Gastrocnemius medialis (tissue), 4 donors: ENCODE data around the gene NOS1AP. TPM values are rescaled to one million over a fixed set of nuclear protein-coding genes. Genes with fewer than 3 reads are reported as not detected.

ENCODE experiments used
- ATAC-seq, 2 donors: fragments of 150-250 bp; one replicate each; pipeline ENCODE4 v1.9.1; 2016
- DNase-seq, 2 donors: peaks; one replicate each; pipeline ENCODE4 v3.0.0-alpha.2; 2019
- H3K27ac ChIP-seq, 4 donors: fragments of 200-600 bp; sonication (generic); 1 replicate in 1 of 4; 2 replicates in 3 of 4; pipeline ENCODE4 v1.5.1; 2016 to 2018; ENCODE audit warnings: mild to moderate bottlenecking in 2 of 4, moderate library complexity in 1 of 4
- H3K27me3 ChIP-seq, 3 donors: fragments of 200-600 bp; sonication (generic) in 2 of 3; 1 replicate in 1 of 3; 2 replicates in 2 of 3; pipeline versions ENCODE4 v1.5.1 to v1.6.0; 2016 to 2019; ENCODE audit warnings: mild to moderate bottlenecking in 1 of 3, moderate library complexity in 1 of 3
- H3K36me3 ChIP-seq, 2 donors: fragments of 200-600 bp; sonication (generic) in 1 of 2; one replicate each; pipeline ENCODE4 v1.5.1; 2017 to 2018
- H3K4me1 ChIP-seq, 2 donors: fragments of 200-600 bp; sonication (generic) in 1 of 2; one replicate each; pipeline ENCODE4 v1.5.1; 2016 to 2017; ENCODE audit warnings: mild to moderate bottlenecking in 2 of 2
- H3K4me3 ChIP-seq, 4 donors: fragments of 200-600 bp; sonication (generic) in 3 of 4; 1 replicate in 1 of 4; 2 replicates in 3 of 4; pipeline ENCODE4 v1.5.1; 2016 to 2019; ENCODE audit warnings: mild to moderate bottlenecking in 2 of 4
- H3K9me3 ChIP-seq, 3 donors: fragments of 200-600 bp; sonication (generic) in 2 of 3; 1 replicate in 1 of 3; 2 replicates in 2 of 3; pipeline ENCODE4 v1.5.1; 2016 to 2019
- POLR2A ChIP-seq, 2 donors: fragments of 450-650 bp; IDR thresholded peaks; one replicate each; pipeline ENCODE4 v1.6.1; 2017; ENCODE audit warnings: antibody characterized with exemption in 2 of 2, mild to moderate bottlenecking in 2 of 2, moderate library complexity in 2 of 2
- in situ Hi-C, 4 donors: fragments of 200-750 bp; cut with MboI; loops; one replicate each; pipeline versions ENCODE4 v1.15.0 to v1.8.0; 2017; ENCODE audit warnings: low sequenced_read_pairs in 4 of 4
- intact Hi-C: fragments of 100-400 bp; cut with DNase I; formaldehyde crosslinking; loops from one replicate; pipeline ENCODE4 v1.15.1; 2023; ENCODE audit warnings: low total_unique reads
- total RNA-seq, 4 donors: library from RNA; depleted of rRNA; stranded (reverse); fragments of >200 nt; gene quantifications; one replicate each; pipeline versions ENCODE4 v1.1.0 to v1.2.3, GENCODE V29; 2016
- TF ChIP-seq, protein P1 (sequence below), 5 experiments: fragments of 450-650 bp in 3 of 5; fragments of 200-600 bp in 2 of 5; sonication (generic) in 2 of 5; IDR thresholded peaks in 4 of 5; conservative IDR thresholded peaks in 1 of 5; 1 replicate in 4 of 5; 2 replicates in 1 of 5; pipeline ENCODE4 v1.5.1; 2016 to 2019; ENCODE audit warnings: antibody characterized with exemption in 5 of 5, mild to moderate bottlenecking in 3 of 5, moderate library complexity in 3 of 5

NOS1AP gene
- total RNA-seq, 4 donors from 2014 or later: 0.20 to 0.40 (median 0.25) TPM

GRCh38 chr1:162085991-162086390 is 16.5 kb downstream of the NOS1AP start:
- Histone ChIP-seq H3K27me3 (no peaks in the 10 kb centered on the region), H3K36me3 (no peaks in the 10 kb centered on the region), H3K27ac (no peak overlapping the region), H3K4me1 (no peaks in the 10 kb centered on the region), H3K4me3 (no peak overlapping the region), H3K9me3 (no peaks in the 10 kb centered on the region)
- DNase-seq (no peak), ATAC-seq (no peak)
- in situ Hi-C loops (no loop called here), intact Hi-C loops (loop anchor here (1.0 kb wide), 1 partner anchor 31 kb away; no protein-coding TSS in a partner anchor)
- TF ChIP-seq, protein P1, sequence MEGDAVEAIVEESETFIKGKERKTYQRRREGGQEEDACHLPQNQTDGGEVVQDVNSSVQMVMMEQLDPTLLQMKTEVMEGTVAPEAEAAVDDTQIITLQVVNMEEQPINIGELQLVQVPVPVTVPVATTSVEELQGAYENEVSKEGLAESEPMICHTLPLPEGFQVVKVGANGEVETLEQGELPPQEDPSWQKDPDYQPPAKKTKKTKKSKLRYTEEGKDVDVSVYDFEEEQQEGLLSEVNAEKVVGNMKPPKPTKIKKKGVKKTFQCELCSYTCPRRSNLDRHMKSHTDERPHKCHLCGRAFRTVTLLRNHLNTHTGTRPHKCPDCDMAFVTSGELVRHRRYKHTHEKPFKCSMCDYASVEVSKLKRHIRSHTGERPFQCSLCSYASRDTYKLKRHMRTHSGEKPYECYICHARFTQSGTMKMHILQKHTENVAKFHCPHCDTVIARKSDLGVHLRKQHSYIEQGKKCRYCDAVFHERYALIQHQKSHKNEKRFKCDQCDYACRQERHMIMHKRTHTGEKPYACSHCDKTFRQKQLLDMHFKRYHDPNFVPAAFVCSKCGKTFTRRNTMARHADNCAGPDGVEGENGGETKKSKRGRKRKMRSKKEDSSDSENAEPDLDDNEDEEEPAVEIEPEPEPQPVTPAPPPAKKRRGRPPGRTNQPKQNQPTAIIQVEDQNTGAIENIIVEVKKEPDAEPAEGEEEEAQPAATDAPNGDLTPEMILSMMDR (IDR thresholded peaks at IDR 0.05 in 4 of 5, conservative IDR thresholded peaks at IDR 0.05 in 1 of 5): no peak
- TF ChIP-seq POLR2A (IDR thresholded peaks at IDR 0.05): no peak

DNA sequence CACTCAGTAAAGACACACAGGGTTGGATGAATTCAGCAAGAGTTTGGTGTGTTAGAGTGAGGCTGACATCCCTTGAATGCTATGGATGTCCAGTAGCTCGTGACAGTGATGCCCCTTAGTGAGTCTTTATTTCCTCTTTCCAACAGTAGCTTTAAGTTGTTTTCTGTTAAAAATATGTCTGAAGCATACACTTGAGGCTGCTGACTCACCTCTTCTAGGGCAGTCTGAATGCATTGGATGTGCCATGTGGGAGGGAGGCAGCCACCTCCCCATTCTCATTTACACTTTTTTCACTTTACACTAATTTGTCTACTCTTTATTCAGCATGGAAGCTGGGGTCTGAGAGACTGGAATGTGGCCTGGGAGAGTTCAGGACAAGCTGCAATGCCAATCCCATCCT is 17.6 kb downstream of the NOS1AP start:
- Histone ChIP-seq H3K4me1 (no peaks in the 10 kb centered on the region), H3K27ac (no peak overlapping the region), H3K36me3 (no peaks in the 10 kb centered on the region), H3K9me3 (no peaks in the 10 kb centered on the region), H3K27me3 (no peaks in the 10 kb centered on the region), H3K4me3 (no peak overlapping the region)
- ATAC-seq (no peak), DNase-seq (no peak)
- TF ChIP-seq, protein P1 (IDR thresholded peaks at IDR 0.05 in 4 of 5, conservative IDR thresholded peaks at IDR 0.05 in 1 of 5): no peak
- no peak for TF ChIP-seq POLR2A (IDR thresholded peaks at IDR 0.05)
- in situ Hi-C loops (no loop called here), intact Hi-C loops (no loop called here)

DNA sequence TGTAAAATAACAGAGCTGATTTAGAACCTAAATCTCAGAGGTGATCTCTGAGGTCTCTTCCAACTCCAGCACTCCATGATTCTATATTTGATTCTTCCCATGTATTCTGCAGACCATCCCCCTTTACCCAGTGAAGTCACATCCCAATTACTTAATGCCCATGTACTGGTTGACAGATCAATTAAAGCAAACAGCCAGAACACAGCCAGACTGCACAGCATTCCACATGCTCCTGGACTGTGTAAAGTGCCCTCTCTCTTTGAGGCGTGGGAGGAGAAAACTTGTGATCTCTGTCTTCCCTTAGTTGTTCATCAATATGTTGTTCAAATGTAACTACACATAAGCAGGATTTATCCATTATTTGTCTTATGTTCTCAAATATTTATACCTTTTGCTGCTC is 18.1 kb downstream of the NOS1AP start:
- intact Hi-C loops: no loop called here
- in situ Hi-C loops: no loop called here
- H3K36me3 ChIP-seq: no peaks in the 10 kb centered on the region
- no peaks in the 10 kb centered on the region for H3K9me3 ChIP-seq
- no peak for ATAC-seq
- no peak for DNase-seq
- TF ChIP-seq, protein P1 (IDR thresholded peaks at IDR 0.05 in 4 of 5, conservative IDR thresholded peaks at IDR 0.05 in 1 of 5): no peak
- no peak for TF ChIP-seq POLR2A (IDR thresholded peaks at IDR 0.05)
- no peaks in the 10 kb centered on the region for H3K27me3 ChIP-seq
- no peak overlapping the region for H3K27ac ChIP-seq
- no peak overlapping the region for H3K4me3 ChIP-seq
- H3K4me1 ChIP-seq: no peaks in the 10 kb centered on the region

DNA sequence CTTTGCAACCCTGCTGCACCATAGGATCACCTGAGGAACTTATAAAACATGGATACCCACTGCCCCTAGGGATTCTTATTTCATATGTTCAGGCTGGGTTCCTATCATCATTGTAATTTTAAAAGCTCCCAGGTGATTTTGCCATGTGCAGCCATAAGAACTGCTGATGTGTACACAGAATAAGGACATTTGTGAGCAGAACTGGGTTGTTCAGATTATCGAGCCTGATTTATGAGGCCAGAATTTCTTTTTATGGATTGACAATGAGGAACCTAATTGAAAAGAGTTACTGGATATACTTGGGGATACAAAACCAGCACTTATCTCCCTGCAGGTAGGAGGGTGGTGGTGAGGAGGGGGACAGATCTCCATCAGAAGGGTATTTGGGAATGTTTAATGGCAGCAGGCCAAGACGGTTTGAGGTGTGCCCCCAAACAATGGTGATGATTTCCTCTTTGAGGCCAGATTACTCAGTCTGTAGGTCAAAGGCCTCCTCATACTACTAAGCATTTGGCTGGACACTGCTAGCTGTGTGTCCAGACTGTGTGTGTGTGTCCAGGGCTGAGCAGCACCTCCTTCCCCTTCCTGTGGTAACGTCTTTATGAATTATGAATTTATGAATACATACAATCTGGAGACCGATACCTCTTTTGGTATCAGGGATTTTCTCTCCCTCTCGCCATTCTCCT is 18.9 kb downstream of the NOS1AP start:
- H3K36me3 ChIP-seq: no peaks in the 10 kb centered on the region
- DNase-seq (no peak), ATAC-seq (no peak)
- H3K4me1 ChIP-seq: no peaks in the 10 kb centered on the region
- no peaks in the 10 kb centered on the region for H3K27me3 ChIP-seq
- H3K9me3 ChIP-seq: no peaks in the 10 kb centered on the region
- H3K27ac ChIP-seq: no peak overlapping the region
- intact Hi-C loops: no loop called here
- TF ChIP-seq POLR2A (IDR thresholded peaks at IDR 0.05): no peak
- TF ChIP-seq, protein P1 (IDR thresholded peaks at IDR 0.05 in 4 of 5, conservative IDR thresholded peaks at IDR 0.05 in 1 of 5): no peak
- in situ Hi-C loops: no loop called here
- no peak overlapping the region for H3K4me3 ChIP-seq

DNA sequence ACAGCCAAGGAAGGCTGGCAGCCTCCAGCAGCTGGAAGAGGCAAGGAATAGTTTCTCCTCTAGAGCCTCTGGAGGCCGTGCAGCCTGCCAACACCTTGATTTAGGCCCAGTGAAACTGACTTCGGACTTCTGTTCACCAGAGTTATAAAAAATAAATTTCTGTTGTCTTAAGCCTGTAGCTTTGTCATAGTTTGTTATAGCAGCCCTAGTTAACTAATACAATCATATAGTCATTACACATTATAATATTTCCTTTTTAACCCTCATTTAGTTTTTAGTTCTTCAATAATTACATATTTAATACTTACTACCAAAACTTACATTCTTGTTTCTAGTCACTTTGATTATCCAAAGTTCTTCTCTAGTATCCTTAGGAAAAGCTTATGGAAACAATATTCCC is 20.3 kb downstream of the NOS1AP start:
- Histone ChIP-seq H3K4me1 (no peaks in the 10 kb centered on the region), H3K36me3 (no peaks in the 10 kb centered on the region), H3K27me3 (no peaks in the 10 kb centered on the region), H3K27ac (no peak overlapping the region), H3K9me3 (no peaks in the 10 kb centered on the region), H3K4me3 (no peak overlapping the region)
- in situ Hi-C loops (no loop called here), intact Hi-C loops (no loop called here)
- no peak for ATAC-seq
- DNase-seq: no peak
- TF ChIP-seq POLR2A (IDR thresholded peaks at IDR 0.05): no peak
- TF ChIP-seq, protein P1 (IDR thresholded peaks at IDR 0.05 in 4 of 5, conservative IDR thresholded peaks at IDR 0.05 in 1 of 5): no peak
